Measurements from ENCODE around the gene CD320.
"Not testable (repeated sequence)": the region's sequence is repeated elsewhere in the genome, so short reads cannot be mapped to it uniquely, and the experiment has no call there.

The CD320 gene

DNA sequence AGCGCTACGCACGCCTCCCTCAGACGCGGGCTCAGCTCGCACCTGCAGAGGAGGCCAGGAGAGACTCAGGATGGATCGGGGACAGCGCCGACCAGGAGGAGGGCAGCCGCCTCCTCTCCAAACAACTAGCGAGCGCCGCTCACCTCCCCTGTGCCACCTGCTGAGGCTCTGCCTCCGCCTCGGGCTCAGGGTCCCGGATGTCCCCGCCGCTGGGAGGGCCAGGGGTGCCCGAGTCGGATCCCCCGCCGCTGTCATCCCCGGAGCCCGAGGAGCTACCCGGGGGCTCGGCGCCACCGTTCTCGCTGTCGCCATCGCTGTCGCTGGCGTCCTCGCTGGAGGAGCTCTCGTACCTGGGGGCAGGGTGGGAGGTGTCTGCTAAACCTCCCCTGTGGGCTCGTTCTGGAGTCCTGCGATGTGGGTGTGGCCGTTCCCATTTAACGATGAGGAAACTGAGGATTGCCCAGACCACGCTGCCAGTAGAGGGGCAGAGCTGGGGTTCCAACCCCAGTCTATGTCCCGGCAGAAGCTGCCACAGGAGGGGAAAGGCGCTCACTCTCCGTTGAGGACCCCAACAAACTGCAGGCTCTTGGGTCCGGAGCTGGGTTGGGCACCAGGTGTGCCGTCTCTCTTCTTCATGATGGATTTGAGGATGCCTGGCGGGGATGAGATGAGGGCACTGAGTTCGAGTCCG lies 25.8 kb upstream of the CD320 start:
- DNase-seq (ENCODE audit: low read depth in 2 of 2): no peak

DNA sequence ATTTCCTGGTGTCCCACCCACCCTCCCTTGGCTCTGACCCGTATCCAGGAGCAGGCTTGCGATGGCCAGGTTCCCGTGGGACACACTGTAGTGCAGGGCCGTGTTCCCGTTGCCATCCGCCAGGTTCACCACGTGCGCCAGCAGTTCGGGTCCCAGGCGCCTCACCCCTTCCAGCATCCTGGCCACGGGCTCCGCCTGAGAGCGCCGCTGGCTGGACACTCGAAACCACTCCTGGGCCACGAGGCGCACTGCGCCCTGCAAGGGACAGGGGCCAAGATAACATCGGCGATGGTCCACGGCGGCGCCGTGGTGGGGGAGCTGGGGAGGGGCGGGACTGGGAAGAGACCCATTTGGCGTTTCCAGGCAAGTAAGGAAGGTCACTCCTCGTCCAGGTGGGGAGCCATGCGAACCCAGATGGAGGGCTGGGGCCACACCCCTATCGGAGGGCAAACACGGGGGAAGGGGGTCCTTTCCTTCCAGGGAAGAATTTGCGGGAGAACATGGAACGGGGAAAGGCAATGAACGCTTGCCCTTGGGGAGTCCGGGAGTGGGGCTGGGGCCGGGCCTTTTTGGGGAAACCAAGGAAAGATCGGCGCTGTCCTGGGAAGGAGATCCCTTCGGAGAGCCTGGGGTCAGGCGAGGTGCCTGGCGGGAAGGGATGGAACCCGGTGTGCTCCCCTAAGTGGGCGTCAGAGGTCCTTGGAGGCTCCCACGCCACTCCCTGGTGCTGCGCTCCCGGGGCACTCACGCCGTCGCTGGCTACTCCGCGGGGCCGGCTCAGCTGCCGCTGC lies 25.0 kb upstream of the CD320 start:
- no peak for DNase-seq (ENCODE audit: low read depth in 2 of 2)

DNA sequence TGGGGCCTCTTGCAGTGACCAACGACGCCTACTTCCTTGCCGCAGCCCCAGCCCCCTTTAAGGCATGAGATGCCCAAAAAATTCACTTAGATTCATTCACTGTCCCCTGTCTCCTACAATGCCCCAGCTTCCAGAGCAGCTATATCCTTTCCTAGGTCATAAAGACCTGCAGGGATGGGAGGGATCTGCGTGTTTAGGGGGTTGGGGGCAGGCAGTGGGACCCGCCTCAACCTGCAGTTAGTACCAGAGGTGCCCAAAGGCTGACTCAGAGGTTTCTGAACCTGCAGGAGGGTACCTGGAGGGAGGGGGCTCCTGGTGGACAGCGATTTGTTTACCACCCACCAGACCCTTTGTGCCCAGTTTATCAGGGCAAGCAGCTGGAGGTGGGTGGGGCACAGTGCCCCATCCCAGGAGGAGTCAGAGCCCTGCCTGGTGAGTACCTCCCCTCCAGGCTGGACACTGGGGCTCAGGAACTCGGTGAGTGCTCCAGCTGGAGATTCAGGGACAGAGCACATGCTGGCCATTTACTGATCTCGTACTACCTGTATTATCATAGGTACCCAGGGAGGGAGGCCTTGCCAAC lies 23.2 kb upstream of the CD320 start:
- no peak for DNase-seq (ENCODE audit: low read depth in 2 of 2)

DNA sequence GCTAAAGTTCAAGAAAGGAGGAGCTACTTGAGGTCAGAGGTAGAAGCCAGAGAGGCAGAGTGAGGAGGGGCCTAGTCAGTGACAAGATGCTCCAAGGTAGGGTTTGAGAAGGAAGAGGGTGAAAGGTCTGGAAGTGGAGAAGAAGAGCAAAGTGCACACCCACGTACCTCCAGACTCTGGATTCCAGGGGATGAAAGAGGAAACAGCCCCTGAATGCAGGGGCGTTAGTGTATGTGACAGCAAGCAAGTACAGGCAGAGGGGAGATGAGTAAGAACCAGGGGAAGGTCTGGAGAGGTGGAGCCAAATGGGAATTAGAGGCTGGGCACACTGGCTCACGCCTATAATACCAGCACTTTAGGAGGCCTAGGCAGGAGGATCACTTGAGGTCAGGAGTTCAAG lies 21.8 kb upstream of the CD320 start:
- DNase-seq (ENCODE audit: low read depth in 2 of 2): no peak

DNA sequence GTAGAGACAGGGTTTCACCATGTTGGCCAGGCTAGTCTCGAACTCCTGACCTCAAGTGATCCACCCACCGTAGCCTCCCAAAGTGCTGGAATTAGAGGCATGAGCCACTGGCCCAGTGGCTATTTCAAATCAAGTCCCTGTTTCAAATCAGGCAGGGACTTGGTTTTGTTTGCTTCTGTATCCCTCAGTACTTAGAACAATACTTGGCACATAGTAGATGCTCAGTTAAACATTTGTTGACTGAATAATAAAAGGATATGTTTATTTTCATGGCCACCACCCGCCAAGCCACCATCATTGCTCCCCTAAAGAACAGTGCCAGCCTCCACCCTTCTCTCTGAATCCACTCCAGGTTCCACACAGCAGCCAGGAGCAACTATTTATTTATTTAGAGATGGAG lies 17.3 kb upstream of the CD320 start:
- no peak for DNase-seq (ENCODE audit: low read depth in 2 of 2)

DNA sequence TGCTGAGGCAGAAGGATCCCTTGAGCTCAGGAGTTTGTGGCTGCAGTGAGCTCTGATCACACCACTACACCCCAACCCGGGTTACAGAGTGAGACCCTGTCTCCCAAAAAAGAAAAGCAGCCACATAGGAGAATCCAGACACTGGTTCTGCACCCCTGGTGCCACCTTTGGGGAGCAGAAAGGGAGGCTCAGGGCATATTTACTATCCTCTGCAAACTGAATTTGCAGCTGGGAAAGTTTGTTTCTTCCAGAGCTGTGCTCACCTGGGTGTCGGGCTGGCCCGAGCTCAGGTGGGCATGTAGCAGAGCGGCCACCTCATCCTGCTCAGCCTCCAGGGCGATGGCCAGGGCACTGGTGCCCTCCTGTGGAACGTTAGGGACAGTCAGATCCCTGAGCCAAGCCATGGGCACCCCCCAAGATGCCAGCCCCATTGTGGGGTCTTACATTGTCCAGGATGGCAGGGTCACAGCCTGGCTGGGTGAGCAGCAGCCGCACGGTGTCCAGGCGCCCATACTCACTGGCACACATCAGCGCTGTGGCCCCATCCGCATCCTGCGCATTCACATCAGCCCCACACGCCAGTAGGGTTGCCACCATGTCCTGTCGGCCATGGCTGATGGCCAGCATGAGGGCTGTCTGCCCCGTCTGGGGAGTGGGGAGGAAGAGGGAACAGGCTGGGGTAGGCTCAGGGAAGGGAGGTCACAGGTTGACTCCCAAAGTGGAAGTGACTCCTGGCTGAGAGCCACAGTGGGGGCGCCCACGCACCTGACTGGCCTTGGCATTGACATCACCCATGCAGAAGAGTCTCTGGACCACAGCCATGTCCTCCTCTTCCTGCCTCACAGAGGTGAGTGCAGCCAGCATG lies 16.3 kb upstream of the CD320 start:
- peak in 1 of 2 donors; percentile 9 for DNase-seq (ENCODE audit: low read depth in 2 of 2)

DNA sequence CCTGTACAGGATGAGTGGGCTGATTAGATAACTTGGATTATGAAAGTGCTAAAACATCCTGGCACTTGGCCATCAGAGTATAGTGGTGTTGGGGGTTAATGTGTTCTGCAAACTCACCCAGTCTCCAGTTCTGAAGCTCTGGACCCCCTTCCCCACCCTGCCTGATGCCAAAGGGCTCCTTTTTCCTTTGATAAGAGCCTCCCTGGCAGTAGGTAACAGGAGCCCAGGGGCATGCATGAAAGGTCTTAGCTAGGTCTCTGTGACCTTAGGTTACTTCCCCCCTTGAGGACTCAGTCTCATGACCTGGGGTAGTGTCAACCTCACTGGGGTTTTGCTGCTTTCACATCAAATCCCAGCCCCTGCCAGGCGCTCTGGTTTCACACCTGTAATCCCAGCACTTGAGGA lies 15.6 kb upstream of the CD320 start:
- no peak for DNase-seq (ENCODE audit: low read depth in 2 of 2)

DNA sequence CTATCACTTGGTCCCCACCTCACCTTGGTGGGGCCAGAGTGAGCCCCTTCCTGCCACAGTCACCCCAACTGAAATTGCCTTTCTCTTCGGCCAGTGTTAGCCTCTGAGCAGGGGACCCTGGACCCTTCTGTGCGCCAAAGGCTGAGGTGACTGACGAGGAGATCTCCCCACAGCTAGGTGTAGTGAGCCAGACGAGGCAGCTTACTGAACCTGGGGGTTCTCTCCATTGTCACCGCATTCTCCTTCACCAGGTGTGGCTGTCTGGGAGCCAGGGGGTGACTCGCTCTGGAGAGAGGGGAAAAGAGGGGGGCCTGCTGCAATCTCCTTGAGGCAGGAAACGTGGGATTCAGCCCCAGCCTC lies 14.5 kb upstream of the CD320 start:
- no peak for DNase-seq (ENCODE audit: low read depth in 2 of 2)

DNA sequence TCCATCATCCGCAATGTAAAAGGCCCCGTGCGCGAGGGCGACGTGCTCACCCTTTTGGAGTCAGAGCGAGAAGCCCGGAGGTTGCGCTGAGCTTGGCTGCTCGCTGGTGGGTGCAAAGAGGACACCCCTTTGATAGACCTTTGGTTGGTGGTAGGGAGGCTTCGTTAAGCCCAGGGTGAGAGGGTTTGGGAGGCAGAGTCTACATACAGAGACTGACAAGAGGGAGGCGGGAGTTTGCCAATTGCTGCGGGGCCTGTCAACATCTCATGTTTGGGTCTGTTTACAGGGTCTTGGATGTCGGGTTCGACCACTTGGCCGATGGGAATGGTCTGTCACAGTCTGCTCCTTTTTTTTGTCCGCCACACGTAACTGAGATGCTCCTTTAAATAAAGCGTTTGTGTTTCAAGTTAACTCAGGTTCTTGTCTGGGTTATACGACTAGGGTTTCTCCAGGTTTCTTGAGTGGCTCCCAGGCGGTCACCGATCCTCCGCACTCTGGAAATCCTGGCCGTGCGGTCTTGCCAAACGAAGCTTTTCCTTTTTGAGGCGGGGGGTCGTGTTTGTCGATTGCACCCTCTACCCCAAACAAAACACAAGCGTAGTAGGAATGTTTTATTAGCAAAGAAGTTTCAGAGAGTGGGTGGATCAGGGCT lies 14.0 kb upstream of the CD320 start:
- no peak for DNase-seq (ENCODE audit: low read depth in 2 of 2)

DNA sequence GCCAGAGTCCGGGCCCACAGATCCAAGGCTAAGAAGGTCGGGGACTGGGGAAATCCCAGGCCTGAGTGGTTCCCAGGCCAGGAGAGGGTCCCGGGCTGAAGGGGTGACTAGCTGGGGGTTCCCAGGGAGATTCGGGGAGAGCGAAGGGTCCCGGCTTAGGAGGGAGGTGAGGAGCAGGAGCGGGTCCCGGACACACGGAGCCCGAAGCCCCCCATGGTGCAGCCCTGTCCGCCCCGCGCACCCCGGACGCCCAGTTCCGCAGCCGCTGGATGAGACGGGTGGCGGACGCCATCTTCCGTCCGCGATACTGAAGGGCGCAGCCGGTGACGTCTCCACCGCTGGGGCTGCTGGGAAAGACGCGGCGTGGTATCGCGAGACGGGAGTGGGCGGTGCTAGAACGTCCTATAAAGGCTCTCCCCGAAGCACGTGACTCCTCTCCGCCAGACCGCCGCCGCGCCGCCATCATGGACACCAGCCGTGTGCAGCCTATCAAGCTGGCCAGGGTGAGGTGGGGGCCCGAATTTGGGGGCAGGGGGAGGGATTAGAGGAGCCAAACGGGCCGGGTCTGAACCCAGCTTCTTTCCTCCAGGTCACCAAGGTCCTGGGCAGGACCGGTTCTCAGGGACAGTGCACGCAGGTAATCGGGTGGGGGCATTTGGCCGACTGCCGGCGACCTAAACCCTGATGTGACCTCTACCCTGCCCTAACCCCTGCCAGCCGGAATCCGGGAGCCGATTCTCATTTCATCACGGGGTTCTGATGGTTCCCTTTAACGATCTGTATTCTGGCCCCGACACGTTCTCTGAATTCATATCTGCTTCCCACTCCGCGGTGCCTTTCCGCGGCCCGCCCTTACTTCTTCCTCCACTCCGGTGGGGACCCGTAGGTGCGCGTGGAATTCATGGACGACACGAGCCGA lies 13.2 kb upstream of the CD320 start, which contains the start of the genes NDUFA7 and RPS28:
NDUFA7 (minus strand) TSS at position 309 of the 919 bp plus-strand sequence; CDS start at position 292, 17 bp downstream.
RPS28 (plus strand) TSS at position 430 of the 919 bp plus-strand sequence; CDS start at position 465, 35 bp downstream.
- peak; percentile 95 to 97 for DNase-seq (ENCODE audit: low read depth in 2 of 2)

DNA sequence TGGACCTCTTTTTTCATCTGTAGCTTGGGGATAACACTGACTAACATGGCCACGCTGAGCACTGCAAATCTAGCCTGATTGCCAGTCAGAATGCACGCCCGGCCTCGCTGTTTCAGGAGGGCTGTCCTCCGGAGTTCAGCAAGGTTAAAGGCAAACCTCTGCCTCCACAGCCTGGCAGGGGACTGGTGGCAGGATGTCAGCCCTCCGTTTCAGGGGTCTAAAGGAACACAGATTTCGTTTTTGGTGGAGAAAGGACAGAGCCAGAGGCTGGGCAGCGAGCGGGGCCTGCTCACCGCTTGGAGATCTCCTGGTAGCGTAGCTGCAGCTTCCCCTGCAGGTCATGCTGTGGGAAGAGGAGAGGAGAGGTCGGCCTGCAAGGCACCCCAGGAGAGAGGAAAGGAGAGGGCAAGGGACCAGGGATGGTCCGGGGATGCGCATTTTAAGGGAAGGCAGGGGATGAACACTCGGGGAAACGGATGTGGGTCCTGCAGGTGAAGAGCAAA lies 12.5 kb upstream of the CD320 start:
- no peak for DNase-seq (ENCODE audit: low read depth in 2 of 2)

DNA sequence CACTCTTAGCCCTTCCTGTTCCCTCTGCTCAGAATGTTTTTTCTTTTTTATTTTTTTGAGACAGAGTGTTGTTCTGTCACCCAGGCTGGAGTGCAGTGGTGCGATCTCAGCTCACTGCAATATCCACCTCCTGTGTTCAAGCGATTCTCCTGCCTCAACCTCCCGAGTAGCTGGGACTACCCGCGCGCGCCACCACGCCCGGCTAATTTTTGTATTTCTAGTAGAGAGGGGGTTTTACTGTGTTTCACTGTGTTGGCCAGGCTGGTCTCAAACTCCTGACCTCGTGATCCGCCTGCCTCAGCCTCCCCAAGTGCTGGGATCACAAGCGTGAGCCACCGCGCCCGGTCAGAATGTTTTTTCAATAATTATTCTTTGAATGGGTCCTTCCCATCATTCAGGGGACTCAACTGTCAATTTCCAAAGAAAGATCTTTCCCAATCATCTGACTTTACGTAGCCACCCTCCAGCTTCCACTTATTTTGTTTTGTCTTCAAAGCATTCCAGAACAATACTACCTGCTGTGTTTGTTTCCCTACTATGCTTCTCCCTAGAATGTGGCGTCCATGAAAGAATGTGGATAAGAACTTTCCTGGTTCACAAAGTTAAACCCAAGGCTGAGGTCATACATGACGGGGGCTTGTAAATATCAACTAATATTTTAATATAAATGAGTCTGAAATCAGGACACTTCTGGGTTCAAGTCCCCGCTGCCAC lies 11.8 kb upstream of the CD320 start:
- DNase-seq (ENCODE audit: low read depth in 2 of 2): no peak

DNA sequence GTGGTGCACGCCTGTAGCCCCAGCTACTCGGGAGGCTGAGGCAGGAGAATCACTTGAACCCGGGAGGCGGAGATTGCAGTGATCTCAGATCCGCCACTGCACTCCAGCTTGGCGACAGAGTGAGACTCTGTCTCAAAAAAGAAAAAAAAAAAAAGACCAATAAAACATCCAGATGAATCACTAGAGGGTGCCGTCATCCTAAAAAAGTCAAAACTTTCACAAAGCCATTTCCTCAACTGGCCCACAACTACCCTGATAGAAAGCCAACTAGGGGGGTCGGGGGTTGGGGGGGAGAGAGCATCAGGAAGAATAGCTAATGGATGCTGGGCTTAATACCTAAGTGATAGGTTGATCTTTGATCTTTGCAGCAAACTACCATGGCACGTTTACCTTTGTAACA lies 10.7 kb upstream of the CD320 start:
- not testable (repeated sequence) for DNase-seq (ENCODE audit: low read depth in 2 of 2)

DNA sequence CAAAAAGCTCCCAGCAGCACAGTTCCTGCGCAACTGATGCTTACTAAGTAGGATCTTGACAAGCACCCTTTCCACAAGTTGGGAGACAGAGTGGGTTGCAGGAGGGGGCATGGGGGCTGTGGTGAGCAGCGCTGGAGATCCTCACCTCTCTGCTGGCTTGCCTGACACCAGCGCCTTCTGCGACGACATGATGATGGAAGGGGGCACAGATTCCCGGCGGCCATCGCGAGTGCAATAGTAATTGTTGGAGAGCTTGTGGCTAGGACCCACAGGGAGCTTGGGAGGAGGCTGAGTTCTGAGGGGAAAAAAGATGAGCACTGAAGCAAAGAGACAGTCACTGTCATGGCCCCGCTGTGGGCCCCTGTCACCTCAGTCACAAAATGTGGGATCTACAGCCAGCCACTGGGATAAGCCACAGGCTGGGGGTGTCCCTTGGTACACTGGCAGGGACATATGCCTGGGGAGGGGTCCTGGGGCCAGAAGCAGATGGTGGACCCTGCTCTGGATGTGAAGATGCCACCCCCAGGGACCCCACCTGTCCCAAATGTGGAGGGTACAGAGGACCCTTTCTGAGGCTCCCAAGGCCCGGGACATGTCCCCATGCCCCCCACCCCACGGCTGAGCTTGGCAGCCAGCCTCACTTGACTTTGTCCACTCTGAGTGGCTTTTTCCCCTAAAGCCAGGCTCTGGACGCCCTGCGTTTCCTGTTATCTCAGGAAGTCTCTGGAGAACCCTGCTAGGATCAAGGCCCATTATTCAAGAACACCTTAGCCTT lies 8.4 kb upstream of the CD320 start:
- no peak for DNase-seq (ENCODE audit: low read depth in 2 of 2)

DNA sequence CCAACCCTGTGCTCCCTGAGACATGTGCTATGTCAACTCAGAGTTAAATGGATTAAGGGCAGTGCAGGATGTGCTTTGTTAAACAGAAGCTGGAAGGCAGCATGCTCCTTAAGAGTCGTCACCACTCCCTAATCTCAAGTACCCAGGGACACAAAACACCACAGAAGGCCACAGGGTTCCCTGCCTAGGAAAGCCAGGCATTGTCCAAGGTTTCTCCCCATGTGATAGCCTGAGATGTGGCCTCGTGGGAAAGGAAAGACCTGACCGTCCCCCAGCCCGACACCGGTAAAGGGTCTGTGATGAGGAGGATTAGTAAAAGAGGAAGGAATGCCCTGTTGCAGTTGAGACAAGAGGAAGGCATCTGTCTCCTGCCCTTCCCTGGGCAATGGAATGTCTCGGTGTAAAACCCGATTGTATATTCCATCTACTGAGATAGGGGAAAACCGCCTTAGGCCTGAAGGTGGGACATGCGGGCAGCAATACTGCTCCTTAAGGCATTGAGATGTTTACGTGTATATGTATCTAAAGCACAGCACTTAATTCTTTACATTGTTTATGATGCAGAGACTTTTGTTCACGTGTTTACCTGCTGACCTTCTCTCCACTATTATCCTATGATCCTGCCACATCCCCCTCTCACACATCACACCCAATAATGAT lies 7.0 kb upstream of the CD320 start:
- DNase-seq (ENCODE audit: low read depth in 2 of 2): not testable (repeated sequence)

DNA sequence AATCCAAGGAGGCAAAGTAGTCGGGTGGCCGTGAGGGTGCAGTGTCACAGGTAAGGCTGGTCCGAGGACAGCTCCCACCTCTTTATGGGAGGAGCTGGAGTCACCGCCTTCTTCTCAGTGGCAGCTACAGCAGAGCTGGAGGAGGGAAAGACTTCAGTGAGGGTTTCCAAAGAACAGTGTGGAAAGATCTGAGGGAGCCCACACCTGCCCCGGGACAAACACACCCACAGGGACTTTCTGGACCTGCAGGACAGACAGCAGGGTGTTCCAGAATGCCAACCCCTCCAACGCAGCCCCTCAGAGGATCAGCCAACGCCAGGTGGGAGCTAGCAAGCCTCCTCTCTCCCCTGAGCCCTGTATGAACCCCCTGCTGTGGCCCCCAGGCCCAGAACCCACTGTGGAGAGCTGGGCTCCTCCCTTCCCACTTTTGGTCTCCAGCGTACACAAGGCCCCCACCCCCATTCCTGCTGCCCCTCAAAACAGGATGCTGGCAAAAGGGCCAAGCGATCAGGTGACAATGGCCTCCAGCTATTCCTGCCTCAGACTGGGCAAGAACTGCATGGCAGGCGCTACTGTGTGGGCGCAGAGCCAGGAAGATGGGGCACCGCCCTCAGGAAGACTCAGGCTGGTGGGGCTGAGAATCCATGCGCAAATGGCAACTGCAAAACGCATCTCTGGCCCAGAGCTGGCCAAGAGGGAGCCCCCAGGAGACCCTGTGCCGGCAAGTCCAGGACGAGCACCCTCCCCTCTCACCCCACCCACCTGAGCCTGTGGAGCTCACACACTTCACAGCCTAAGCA lies 3.5 kb upstream of the CD320 start:
- DNase-seq (ENCODE audit: low read depth in 2 of 2): no peak

DNA sequence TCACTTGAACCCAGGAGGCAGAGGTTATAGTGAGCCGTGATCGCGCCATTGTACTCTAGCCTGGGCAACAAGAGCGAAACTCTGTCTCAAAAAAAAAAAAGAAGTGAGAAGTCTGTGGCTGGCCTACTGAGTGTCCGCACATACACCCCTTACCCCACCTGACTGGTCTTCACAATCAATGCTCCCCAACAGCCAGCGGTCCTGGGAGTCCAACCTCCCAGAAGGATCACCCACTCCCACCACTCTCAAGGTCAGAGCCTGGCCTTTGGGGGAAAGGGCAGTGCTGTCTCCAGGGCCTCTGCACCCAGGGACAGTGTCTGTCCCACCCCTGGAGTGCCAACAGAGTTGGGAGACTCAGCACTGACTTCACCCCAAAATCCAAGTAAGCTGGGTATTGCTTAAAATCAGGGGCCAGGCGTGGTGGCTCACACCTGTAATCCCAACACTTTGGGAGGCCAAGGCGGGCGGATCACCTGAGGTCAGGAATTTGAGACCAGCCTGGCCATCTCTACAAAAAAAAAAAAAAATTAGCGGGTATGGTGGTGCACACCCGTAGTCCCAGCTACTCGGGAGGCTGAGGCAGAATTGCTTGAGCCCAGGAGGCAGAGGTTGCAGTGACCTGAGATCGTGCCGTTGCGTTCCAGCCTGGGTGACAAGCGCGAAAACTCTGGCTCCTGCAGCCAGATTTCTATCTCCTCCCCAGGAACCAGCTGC lies 2.3 kb upstream of the CD320 start:
- DNase-seq (ENCODE audit: low read depth in 2 of 2): no peak
